Body of pancreas (tissue), 4 donors: ENCODE results near the gene CHAF1A. TPM values are rescaled to one million over a fixed set of nuclear protein-coding genes. Genes with fewer than 3 reads are reported as not detected.

Source experiments
- ATAC-seq: fragments of 150-250 bp; one replicate; pipeline ENCODE4 v1.9.1; 2016
- DNase-seq, 4 donors: peaks; one replicate each; pipeline ENCODE4 v3.0.0-alpha.2; 2019
- H3K27ac ChIP-seq, 4 donors: fragments of 200-600 bp; sonication (generic); 1 replicate in 3 of 4; 2 replicates in 1 of 4; pipeline versions ENCODE4 v1.5.1 to v1.6.1; 2016 to 2019; ENCODE audit warnings: mild to moderate bottlenecking in 1 of 4, mixed read lengths in 1 of 4, moderate library complexity in 1 of 4
- H3K27me3 ChIP-seq, 2 donors: fragments of 200-600 bp; sonication (generic); one replicate each; pipeline ENCODE4 v1.6.0; 2016; ENCODE audit warnings: mild to moderate bottlenecking in 1 of 2
- H3K36me3 ChIP-seq, 2 donors: fragments of 200-600 bp; sonication (generic); replicated peaks in 1 of 2; 2 replicates each; pipeline ENCODE4 v1.5.1; 2016; ENCODE audit warnings: low read depth in 2 of 2; ENCODE audit not compliant: insufficient read depth in 1 of 2
- H3K4me1 ChIP-seq: fragments of 200-600 bp; sonication (generic); one replicate; pipeline ENCODE4 v1.6.0; 2016
- H3K4me3 ChIP-seq, 2 donors: fragments of 200-600 bp; sonication (generic); 1 replicate in 1 of 2; 2 replicates in 1 of 2; pipeline ENCODE4 v1.5.1; 2016 to 2019
- H3K9me3 ChIP-seq, 3 donors: fragments of 200-600 bp; sonication (generic); 1 replicate in 2 of 3; 2 replicates in 1 of 3; pipeline ENCODE4 v1.5.1; 2016
- POLR2A ChIP-seq, 3 donors: fragments of 450-650 bp; IDR thresholded peaks; one replicate each; pipeline ENCODE4 v1.6.1; 2016; ENCODE audit warnings: antibody characterized with exemption in 3 of 3, mild to moderate bottlenecking in 2 of 3
- WGBS, 2 donors: methylation state at CpG; one replicate each; pipeline ENCODE4 v1.1.5; 2017; 5-methylcytosine and 5-hydroxymethylcytosine counted together
- intact Hi-C: fragments of 100-400 bp; cut with DNase I; formaldehyde crosslinking; loops from one replicate; pipeline ENCODE4 v1.15.1; 2023
- total RNA-seq, 2 donors: library from RNA; depleted of rRNA; stranded (reverse); fragments of >200 nt; gene quantifications; one replicate each; pipeline ENCODE4 v1.1.0, GENCODE V29; 2016
- TF ChIP-seq, protein P1 (sequence below), 7 experiments: fragments of 450-650 bp in 4 of 7; fragments of 200-600 bp in 3 of 7; sonication (generic) in 3 of 7; IDR thresholded peaks; one replicate each; pipeline ENCODE4 v1.5.1; 2016 to 2019; ENCODE audit warnings: antibody characterized with exemption in 7 of 7

The CHAF1A gene
- total RNA-seq, 2 donors from 2014 or later: 3.4 to 6.3 TPM

DNA sequence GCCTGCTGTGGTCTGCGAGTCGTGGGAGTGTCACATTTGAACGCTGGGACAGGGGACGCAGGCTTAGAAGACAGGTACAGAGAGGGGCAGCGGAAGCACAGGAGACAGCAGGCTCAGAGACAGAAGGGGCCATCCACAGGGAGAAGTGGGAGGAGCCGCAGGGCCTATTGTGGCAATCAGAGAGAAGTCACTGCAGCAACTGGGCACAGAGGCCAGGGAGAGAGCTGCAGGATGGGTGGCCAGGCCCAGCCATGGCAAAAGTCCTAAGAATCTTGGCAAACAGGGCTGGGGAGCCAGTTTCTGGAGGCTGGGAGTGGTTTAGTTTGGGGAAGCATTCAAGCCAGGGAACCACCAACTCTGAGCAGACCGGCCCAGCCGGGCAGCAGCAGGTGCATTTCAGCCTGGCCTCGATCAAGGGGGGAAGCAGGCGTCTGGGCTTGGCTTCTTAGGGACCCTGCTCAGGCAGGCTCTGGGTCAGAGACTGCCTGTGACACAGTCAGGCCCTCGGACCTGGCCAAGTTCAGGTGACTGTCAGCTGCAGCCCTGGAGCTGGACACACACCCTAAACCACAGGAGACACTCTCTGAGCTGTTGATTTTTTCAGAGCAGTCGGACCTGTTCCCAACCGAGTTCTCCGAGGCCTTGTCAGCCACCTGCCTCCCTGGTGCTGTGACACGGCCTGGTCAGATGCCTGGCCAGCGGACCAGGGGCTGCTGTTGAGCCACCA is 13.9 kb upstream of the CHAF1A start:
- H3K9me3 ChIP-seq: no peaks in the 10 kb centered on the region
- H3K27ac ChIP-seq: peak overlapping the region; percentile 23 to 68 (median 44)
- no peaks in the 10 kb centered on the region for H3K27me3 ChIP-seq
- DNase-seq: peak in 1 of 4 donors; percentile 46
- 44 to 56% methylated on average over 11 to 15 of the region's 16 CpGs for WGBS, 2 donors
- no peaks in the 10 kb centered on the region for H3K36me3 ChIP-seq
- peaks cover 62% of the 10 kb centered on the region for H3K4me1 ChIP-seq
- intact Hi-C loops: no loop called here
- TF ChIP-seq, protein P1, sequence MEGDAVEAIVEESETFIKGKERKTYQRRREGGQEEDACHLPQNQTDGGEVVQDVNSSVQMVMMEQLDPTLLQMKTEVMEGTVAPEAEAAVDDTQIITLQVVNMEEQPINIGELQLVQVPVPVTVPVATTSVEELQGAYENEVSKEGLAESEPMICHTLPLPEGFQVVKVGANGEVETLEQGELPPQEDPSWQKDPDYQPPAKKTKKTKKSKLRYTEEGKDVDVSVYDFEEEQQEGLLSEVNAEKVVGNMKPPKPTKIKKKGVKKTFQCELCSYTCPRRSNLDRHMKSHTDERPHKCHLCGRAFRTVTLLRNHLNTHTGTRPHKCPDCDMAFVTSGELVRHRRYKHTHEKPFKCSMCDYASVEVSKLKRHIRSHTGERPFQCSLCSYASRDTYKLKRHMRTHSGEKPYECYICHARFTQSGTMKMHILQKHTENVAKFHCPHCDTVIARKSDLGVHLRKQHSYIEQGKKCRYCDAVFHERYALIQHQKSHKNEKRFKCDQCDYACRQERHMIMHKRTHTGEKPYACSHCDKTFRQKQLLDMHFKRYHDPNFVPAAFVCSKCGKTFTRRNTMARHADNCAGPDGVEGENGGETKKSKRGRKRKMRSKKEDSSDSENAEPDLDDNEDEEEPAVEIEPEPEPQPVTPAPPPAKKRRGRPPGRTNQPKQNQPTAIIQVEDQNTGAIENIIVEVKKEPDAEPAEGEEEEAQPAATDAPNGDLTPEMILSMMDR (IDR thresholded peaks at IDR 0.05): no peak
- TF ChIP-seq POLR2A (IDR thresholded peaks at IDR 0.05): no peak
- ATAC-seq: peak; percentile 22
- no peak overlapping the region for H3K4me3 ChIP-seq

DNA sequence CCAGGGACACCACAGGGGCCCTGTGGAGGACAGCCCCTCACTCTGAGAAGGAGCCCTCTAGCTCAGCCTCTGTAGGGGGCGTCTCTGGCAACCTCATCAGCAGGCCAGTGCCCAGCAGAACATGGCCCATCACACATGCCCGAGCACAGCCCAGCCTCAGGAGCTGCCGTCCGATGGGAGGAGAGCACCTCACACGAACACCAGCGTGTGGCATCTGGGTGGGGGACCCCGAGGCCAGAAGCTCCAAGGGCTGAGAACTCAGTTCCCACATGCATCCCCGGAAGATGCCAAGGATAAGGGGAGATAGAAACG is 13.4 kb upstream of the CHAF1A start:
- TF ChIP-seq, protein P1 (IDR thresholded peaks at IDR 0.05): no peak
- TF ChIP-seq POLR2A (IDR thresholded peaks at IDR 0.05): no peak
- H3K36me3 ChIP-seq: no peaks in the 10 kb centered on the region
- peaks cover 57% of the 10 kb centered on the region for H3K4me1 ChIP-seq
- H3K27ac ChIP-seq: peak overlapping the region; percentile 23 to 68 (median 44)
- no peaks in the 10 kb centered on the region for H3K9me3 ChIP-seq
- H3K4me3 ChIP-seq: no peak overlapping the region
- WGBS, 2 donors: 65 to 72% methylated on average over 8 to 9 of the region's 9 CpGs
- no peak for DNase-seq
- ATAC-seq: no peak
- intact Hi-C loops: no loop called here
- no peaks in the 10 kb centered on the region for H3K27me3 ChIP-seq

DNA sequence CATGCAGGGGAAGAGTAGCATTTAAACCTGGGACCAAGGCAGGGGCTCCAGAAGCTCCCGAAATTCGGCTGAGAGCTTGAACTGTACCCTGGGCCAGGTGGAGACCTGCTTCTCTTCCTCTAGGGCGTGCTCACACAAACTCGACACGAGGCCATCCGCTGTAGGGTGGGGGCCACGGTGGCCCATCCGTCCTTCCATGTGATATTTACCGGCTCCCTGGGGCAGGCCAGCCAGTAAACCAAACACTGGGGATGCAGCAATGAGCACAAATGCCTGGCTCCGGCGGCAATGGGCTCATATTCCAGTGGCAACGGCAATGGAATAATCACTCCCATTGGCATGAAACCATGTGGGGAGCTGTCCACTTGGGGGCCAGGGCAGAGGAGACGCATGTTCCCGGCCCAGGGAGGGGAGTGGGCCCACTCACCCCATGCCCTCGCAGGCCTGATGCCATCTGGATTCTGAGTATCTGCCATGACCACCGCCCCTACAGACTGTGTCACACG is 12.9 kb upstream of the CHAF1A start:
- TF ChIP-seq, protein P1 (IDR thresholded peaks at IDR 0.05): no peak
- TF ChIP-seq POLR2A (IDR thresholded peaks at IDR 0.05): no peak
- H3K36me3 ChIP-seq: no peaks in the 10 kb centered on the region
- 74 to 77% methylated on average over 11 to 17 of the region's 17 CpGs for WGBS, 2 donors
- H3K4me1 ChIP-seq: peaks cover 58% of the 10 kb centered on the region
- no peak overlapping the region for H3K4me3 ChIP-seq
- H3K27ac ChIP-seq: peak overlapping the region; percentile 23 to 61 (median 50)
- ATAC-seq (no peak), DNase-seq (no peak)
- intact Hi-C loops: no loop called here
- H3K9me3 ChIP-seq: no peaks in the 10 kb centered on the region
- no peaks in the 10 kb centered on the region for H3K27me3 ChIP-seq

DNA sequence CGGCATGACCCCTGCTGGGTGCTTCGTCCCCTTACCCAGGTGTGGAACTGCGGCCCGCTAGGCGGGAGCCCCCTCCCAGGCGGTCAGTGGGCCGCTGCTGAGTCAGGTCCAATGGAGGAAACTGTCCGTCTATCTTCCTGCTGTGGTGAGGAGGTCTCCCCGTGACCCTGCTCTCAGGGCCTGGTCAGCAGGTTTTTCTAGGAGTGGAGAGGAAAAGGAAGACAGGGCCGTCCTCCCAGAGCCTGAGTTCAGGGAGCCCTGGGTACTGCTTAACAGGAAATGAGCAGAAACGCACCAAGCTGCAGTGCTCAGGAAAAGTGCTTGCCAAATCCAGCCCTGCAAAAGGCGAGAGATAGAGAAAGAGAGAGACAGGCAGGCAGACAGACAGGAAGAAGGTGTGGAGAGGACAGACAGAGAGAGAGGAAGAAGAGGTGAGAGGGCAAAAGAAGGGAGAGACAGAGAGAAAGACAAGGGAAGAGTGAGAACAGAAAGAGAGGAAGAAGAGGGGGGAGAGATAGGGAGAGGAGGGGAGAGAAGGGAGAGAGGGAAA is 12.3 kb upstream of the CHAF1A start:
- DNase-seq (peak in 2 of 4 donors; percentile 25 to 59), ATAC-seq (no peak)
- Histone ChIP-seq H3K4me3 (no peak overlapping the region), H3K27me3 (no peaks in the 10 kb centered on the region), H3K36me3 (no peaks in the 10 kb centered on the region), H3K4me1 (peaks cover 59% of the 10 kb centered on the region), H3K9me3 (no peaks in the 10 kb centered on the region), H3K27ac (peak overlapping the region; percentile 23 to 61 (median 50))
- TF ChIP-seq, protein P1 (IDR thresholded peaks at IDR 0.05): no peak
- no peak for TF ChIP-seq POLR2A (IDR thresholded peaks at IDR 0.05)
- WGBS, 2 donors: 56 to 74% methylated on average over 9 to 12 of the region's 12 CpGs
- intact Hi-C loops: no loop called here
